ENCODE results near the gene CA9. TPM values are rescaled to one million over a fixed set of nuclear protein-coding genes. Genes with fewer than 3 reads are reported as not detected.

The CA9 gene
- total and polyA plus RNA-seq, 9 of the 15 experiments (the other 6 are each of a cell fraction or from before 2014, with no cell fraction given), result 0.15 to 10.6 (median 0.60) TPM; not detected in 4

GRCh38 chr9:35687306-35687705 lies 13.6 kb downstream of the CA9 start:
- ChIA-PET POLR2A (no interaction called here), CTCF (ENCODE audit: low intra/inter-chr PET ratio) (no interaction called here)
- FAIRE-seq (no peak), DNase-seq (ENCODE audit: extremely low read depth in 1 of 4, low spot score in 3 of 4) (peak in 1 of 4 experiments; percentile 27), ATAC-seq (no peak)
- in situ Hi-C loops (cut with MboI) (no loop called here), intact Hi-C loops (cut with micrococcal nuclease) (no loop called here)
- 100% methylated on average over 2 of the region's 2 CpGs for WGBS (ENCODE audit: insufficient coverage, low coverage, missing lambda C conversion rate)
- no TSS peak for BruUV-seq (replicated peaks)
- H3K9me1 ChIP-seq (ENCODE audit: control insufficient read depth, insufficient read depth, low read length), result no peaks in the 10 kb centered on the region
- H3K4me1 ChIP-seq (replicated peaks in 1 of 2; ENCODE audit: control insufficient read depth in 2 of 2, insufficient read depth in 2 of 2, low read length in 2 of 2), result peaks cover 12 to 23% of the 10 kb centered on the region in 2 experiments; a peak in 4 of 5 replicates
- H3K79me2 ChIP-seq (ENCODE audit: control insufficient read depth, insufficient read depth, low read length), result no peaks in the 10 kb centered on the region
- H3K27ac ChIP-seq (ENCODE audit: extremely low read depth, low read depth, low read length), result no peak overlapping the region
- peaks cover 7% of the 10 kb centered on the region; the same call in 2 of the 3 replicates for H3K36me3 ChIP-seq (ENCODE audit: control insufficient read depth, insufficient read depth, low read length)
- H3K4me3 ChIP-seq, result no peak overlapping the region
- no peaks in the 10 kb centered on the region for H3K9me3 ChIP-seq (replicated peaks; ENCODE audit: control insufficient read depth, insufficient read depth, low read depth, low read length)
- no peak overlapping the region for H2AFZ ChIP-seq (ENCODE audit: low read depth, low read length)
- TF ChIP-seq TAF7 (tag; IDR thresholded peaks at IDR 0.05) (no peak), FUS (optimal IDR thresholded peaks at IDR 0.05; ENCODE audit: low read depth, low read length) (no peak), KAT2B (IDR thresholded peaks at IDR 0.05; ENCODE audit: low read depth, low read length) (no peak)
- no peaks in the 10 kb centered on the region for H3K27me3 ChIP-seq (ENCODE audit: control insufficient read depth in 2 of 2, insufficient read depth in 2 of 2, low read length in 2 of 2)
- H4K20me1 ChIP-seq (replicated peaks; ENCODE audit: control insufficient read depth, insufficient read depth, low read length), result no peaks in the 10 kb centered on the region
- H3K4me2 ChIP-seq (ENCODE audit: insufficient read depth, low read length), result no peak overlapping the region
- H3K9ac ChIP-seq (ENCODE audit: insufficient read depth in 1 of 2, low read depth in 2 of 2, low read length in 2 of 2), result no peak overlapping the region

DNA sequence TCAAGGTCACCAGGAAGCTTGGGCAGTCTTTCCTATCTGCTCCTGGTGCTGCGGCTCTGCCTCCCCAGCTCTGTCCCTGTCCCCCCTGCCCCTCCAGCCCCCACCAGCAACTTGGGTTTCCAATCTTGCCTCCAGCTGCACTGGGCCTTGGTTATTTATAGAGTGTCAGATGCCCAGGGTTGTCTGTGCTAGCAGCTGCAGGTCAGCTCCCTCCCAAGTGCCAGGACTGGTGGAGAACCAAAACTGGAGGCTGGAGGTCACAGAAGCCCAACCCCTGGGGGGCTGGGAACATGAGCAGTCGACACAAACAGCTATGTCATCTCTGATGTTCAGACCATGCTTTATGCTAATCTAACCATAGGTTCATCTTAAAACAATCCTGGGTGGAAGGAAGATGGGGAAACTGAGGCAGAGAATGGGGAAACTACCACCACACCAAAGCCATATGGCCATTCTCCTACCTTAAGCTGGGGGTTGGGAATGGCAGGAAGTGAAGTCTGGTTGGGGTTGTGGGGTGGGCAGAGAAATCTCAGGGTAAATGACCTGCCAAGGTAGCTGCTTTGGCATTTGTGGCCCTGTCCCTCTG lies 14.3 kb downstream of the CA9 start:
- no peaks in the 10 kb centered on the region for H3K9me3 ChIP-seq (replicated peaks; ENCODE audit: control insufficient read depth, insufficient read depth, low read depth, low read length)
- H4K20me1 ChIP-seq (replicated peaks; ENCODE audit: control insufficient read depth, insufficient read depth, low read length), result no peaks in the 10 kb centered on the region
- BruUV-seq (replicated peaks), result no TSS peak
- no peak overlapping the region for H3K4me2 ChIP-seq (ENCODE audit: insufficient read depth, low read length)
- no peak overlapping the region for H3K4me3 ChIP-seq
- ATAC-seq (no peak), DNase-seq (ENCODE audit: extremely low read depth in 1 of 4, low spot score in 3 of 4) (no peak), FAIRE-seq (no peak)
- H3K4me1 ChIP-seq (replicated peaks in 1 of 2; ENCODE audit: control insufficient read depth in 2 of 2, insufficient read depth in 2 of 2, low read length in 2 of 2), result peaks cover 12 to 23% of the 10 kb centered on the region in 2 experiments; a peak in 4 of 5 replicates
- in situ Hi-C loops (cut with MboI), result no loop called here
- intact Hi-C loops (cut with micrococcal nuclease), result no loop called here
- TF ChIP-seq ERF (CRISPR knock-in tag; IDR thresholded peaks at IDR 0.05), result no peak
- TF ChIP-seq, protein P1, sequence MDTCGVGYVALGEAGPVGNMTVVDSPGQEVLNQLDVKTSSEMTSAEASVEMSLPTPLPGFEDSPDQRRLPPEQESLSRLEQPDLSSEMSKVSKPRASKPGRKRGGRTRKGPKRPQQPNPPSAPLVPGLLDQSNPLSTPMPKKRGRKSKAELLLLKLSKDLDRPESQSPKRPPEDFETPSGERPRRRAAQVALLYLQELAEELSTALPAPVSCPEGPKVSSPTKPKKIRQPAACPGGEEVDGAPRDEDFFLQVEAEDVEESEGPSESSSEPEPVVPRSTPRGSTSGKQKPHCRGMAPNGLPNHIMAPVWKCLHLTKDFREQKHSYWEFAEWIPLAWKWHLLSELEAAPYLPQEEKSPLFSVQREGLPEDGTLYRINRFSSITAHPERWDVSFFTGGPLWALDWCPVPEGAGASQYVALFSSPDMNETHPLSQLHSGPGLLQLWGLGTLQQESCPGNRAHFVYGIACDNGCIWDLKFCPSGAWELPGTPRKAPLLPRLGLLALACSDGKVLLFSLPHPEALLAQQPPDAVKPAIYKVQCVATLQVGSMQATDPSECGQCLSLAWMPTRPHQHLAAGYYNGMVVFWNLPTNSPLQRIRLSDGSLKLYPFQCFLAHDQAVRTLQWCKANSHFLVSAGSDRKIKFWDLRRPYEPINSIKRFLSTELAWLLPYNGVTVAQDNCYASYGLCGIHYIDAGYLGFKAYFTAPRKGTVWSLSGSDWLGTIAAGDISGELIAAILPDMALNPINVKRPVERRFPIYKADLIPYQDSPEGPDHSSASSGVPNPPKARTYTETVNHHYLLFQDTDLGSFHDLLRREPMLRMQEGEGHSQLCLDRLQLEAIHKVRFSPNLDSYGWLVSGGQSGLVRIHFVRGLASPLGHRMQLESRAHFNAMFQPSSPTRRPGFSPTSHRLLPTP (IDR thresholded peaks at IDR 0.05; ENCODE audit: borderline replicate concordance, extremely low read depth, insufficient read length), result no peak
- TF ChIP-seq STAT5B (CRISPR knock-in tag; IDR thresholded peaks at IDR 0.05), result no peak
- TF ChIP-seq ZFPM2 (CRISPR knock-in tag; IDR thresholded peaks at IDR 0.05), result no peak
- TF ChIP-seq TCF3 (CRISPR knock-in tag; IDR thresholded peaks at IDR 0.05), result no peak
- TF ChIP-seq GTF2A2 (tag; IDR thresholded peaks at IDR 0.05), result no peak
- no peak for TF ChIP-seq HEY1 (CRISPR knock-in tag; IDR thresholded peaks at IDR 0.05; ENCODE audit: borderline replicate concordance)
- TF ChIP-seq HDAC3 (IDR thresholded peaks at IDR 0.05; ENCODE audit: borderline replicate concordance, partially characterized antibody), result no peak
- H3K79me2 ChIP-seq (ENCODE audit: control insufficient read depth, insufficient read depth, low read length), result no peaks in the 10 kb centered on the region
- no peak overlapping the region for H3K9ac ChIP-seq (ENCODE audit: insufficient read depth in 1 of 2, low read depth in 2 of 2, low read length in 2 of 2)
- 18% methylated on average over 1 of the region's 2 CpGs for WGBS (ENCODE audit: insufficient coverage, low coverage, missing lambda C conversion rate)
- no peaks in the 10 kb centered on the region for H3K27me3 ChIP-seq (ENCODE audit: control insufficient read depth in 2 of 2, insufficient read depth in 2 of 2, low read length in 2 of 2)
- ChIA-PET CTCF (ENCODE audit: low intra/inter-chr PET ratio) (no interaction called here), POLR2A (no interaction called here)
- H3K9me1 ChIP-seq (ENCODE audit: control insufficient read depth, insufficient read depth, low read length), result no peaks in the 10 kb centered on the region
- no peak overlapping the region for H2AFZ ChIP-seq (ENCODE audit: low read depth, low read length)
- H3K27ac ChIP-seq (ENCODE audit: extremely low read depth, low read depth, low read length), result no peak overlapping the region
- H3K36me3 ChIP-seq (ENCODE audit: control insufficient read depth, insufficient read depth, low read length), result peaks cover 7% of the 10 kb centered on the region; the same call in 2 of the 3 replicates

All from K562 (cell line).